NCI-H345 treated with DMSO at 0.1 percent for 48 hours (cell line): ENCODE results near the gene LDLRAD3.

Experiments
- DNase-seq: peaks from one replicate; lab custom pipeline; 2025; ENCODE audit not compliant: unreplicated experiment; lab: John Stamatoyannopoulos, UW

The LDLRAD3 gene

GRCh38 chr11:36098087-36098486 is 154.2 kb downstream of the LDLRAD3 start:
- DNase-seq = no peak

- DNase-seq = no peak
Observed at GRCh38 chr11:36098853-36099375, 155.1 kb downstream of the LDLRAD3 start.

- DNase-seq = no peak
Observed at GRCh38 chr11:36101466-36101865, 157.6 kb downstream of the LDLRAD3 start.

- DNase-seq = no peak
Observed at GRCh38 chr11:36102868-36103267, 159.0 kb downstream of the LDLRAD3 start.

- DNase-seq = no peak
Observed at GRCh38 chr11:36103933-36104530, 160.2 kb downstream of the LDLRAD3 start.

GRCh38 chr11:36104660-36104992 is 160.8 kb downstream of the LDLRAD3 start:
- DNase-seq = no peak

- no peak for DNase-seq
Observed at GRCh38 chr11:36105743-36106581, 162.1 kb downstream of the LDLRAD3 start.

- no peak for DNase-seq
Observed at GRCh38 chr11:36107547-36107946, 163.7 kb downstream of the LDLRAD3 start.

GRCh38 chr11:36108881-36109589 is 165.2 kb downstream of the LDLRAD3 start:
- DNase-seq = no peak

GRCh38 chr11:36109590-36109849 is 165.7 kb downstream of the LDLRAD3 start:
- no peak for DNase-seq

GRCh38 chr11:36109850-36110606 is 166.2 kb downstream of the LDLRAD3 start:
- DNase-seq = no peak

- DNase-seq = no peak
Observed at GRCh38 chr11:36110668-36111410, 167.0 kb downstream of the LDLRAD3 start.

- DNase-seq = no peak
Observed at GRCh38 chr11:36114095-36114494, 170.2 kb downstream of the LDLRAD3 start.

- DNase-seq = no peak
Observed at GRCh38 chr11:36115378-36115801, 171.5 kb downstream of the LDLRAD3 start.

GRCh38 chr11:36116161-36116560 is 172.3 kb downstream of the LDLRAD3 start:
- no peak for DNase-seq

- no peak for DNase-seq
Observed at GRCh38 chr11:36118084-36118483, 174.2 kb downstream of the LDLRAD3 start.

- no peak for DNase-seq
Observed at GRCh38 chr11:36119300-36119699, 175.4 kb downstream of the LDLRAD3 start.

- no peak for DNase-seq
Observed at GRCh38 chr11:36121054-36121453, 177.2 kb downstream of the LDLRAD3 start.

- DNase-seq = no peak
Observed at GRCh38 chr11:36122671-36123070, 178.8 kb downstream of the LDLRAD3 start.

GRCh38 chr11:36123336-36124101 is 179.7 kb downstream of the LDLRAD3 start:
- DNase-seq = no peak
